CD4-positive, alpha-beta T cell treated with Interleukin-6 at 100 ng/mL for 8 hours (primary cell): ENCODE measurements around the gene MAP3K5.
A peak's percentile ranks its signal among the peaks of the same experiment; 100 is the strongest.

Source experiments
- DNase-seq: peaks from one replicate; pipeline ENCODE4 v3.0.0-alpha.2; 2020; ENCODE audit warnings: mixed read lengths, low spot score

The MAP3K5 gene

DNA sequence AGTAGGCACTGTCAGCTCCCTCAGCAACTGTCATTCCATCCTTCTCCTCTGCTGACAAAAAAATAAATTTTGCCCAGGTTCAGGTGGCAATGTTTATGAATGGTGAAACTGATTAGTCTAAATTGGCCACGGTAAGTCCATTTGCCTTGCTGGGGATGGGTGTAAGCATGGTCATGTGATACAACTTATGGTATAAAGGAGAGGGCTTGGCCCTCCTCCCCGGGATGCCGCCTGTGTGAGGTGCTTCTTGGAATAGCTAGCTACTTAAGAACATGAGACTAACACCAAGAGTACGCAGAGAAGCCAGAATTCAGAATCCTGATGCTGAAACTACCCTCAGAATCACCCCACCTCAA lies 147.7 kb downstream of the MAP3K5 start:
- DNase-seq = no peak

DNA sequence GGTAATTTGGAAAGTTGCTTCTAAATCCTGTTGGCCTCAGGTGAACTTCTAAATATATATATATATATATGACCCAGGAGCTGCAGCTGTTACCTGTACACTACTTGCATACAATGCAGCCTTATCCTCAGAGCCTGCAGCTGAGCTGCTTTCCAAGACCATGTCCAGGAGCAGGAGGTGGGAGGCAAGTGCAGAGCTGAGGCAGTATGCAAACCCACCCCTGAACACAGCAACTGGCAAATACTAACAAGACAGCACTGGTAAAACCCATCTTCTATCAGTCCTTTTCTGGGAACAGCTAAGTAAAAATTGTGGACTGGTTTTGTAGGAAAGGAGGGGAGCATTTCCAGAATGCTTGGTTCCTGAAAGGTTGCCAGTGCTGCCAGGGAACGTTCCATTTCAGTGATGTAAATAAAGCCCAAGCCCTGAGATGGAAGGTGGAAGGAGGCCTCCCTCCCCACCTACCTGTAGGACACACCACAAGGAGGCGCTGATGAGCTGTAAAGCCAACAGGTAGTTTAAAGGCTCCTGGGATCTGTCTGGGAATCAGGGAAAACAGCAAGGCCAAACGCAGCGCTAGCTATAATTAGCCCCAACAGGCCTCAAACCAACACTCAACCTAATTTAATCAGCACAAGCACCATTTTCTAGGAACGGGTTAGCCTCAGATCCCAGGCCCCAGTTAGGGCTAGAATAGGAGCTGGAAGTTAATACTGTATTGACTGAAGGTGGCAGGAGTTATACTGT lies 148.3 kb downstream of the MAP3K5 start:
- DNase-seq = peak; percentile 71

DNA sequence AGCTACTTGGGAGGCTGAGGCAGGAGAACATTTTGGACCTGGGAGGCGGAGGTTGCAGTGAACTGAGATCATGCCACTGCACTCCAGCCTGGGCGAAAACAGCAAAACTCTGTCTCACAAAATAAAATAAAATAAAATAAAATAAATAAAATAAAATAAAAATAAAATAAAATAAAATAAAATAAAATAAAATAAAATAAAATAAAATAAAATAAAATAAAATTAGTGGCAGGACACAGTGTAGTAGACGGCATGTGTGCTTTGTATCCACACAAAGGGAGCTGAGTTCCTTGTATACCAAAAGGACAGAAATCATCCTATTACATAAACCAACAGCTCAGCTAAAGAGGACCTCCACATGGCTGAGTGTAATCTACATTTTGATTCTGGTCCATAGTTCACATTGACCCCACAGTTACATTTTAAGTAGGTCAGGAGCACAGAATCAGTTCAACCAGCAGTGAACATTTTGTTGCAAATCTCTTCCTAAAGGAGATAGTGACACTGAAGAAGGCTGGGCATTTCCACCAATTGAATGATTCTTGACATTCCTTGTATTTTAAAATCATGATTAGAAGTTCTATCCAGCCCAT lies 150.3 kb downstream of the MAP3K5 start:
- no peak for DNase-seq

DNA sequence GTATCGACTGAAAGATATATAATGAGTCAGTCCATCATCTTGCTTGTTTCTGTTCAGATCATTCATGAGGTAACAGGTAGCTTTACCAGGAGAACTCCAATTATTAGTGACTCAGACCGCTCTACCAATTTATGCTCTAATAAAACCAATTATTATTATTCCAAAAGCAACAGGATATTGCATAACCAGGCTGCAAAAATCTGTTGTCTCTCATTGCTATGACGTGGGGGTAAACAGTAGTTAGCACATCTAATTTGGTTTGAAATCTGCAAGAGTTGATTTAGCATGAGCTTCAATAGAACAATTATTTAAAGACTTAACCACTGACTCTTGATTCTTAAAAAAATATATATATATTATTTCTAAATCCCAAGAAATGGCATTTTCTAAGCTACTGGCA lies 151.1 kb downstream of the MAP3K5 start:
- DNase-seq = no peak

DNA sequence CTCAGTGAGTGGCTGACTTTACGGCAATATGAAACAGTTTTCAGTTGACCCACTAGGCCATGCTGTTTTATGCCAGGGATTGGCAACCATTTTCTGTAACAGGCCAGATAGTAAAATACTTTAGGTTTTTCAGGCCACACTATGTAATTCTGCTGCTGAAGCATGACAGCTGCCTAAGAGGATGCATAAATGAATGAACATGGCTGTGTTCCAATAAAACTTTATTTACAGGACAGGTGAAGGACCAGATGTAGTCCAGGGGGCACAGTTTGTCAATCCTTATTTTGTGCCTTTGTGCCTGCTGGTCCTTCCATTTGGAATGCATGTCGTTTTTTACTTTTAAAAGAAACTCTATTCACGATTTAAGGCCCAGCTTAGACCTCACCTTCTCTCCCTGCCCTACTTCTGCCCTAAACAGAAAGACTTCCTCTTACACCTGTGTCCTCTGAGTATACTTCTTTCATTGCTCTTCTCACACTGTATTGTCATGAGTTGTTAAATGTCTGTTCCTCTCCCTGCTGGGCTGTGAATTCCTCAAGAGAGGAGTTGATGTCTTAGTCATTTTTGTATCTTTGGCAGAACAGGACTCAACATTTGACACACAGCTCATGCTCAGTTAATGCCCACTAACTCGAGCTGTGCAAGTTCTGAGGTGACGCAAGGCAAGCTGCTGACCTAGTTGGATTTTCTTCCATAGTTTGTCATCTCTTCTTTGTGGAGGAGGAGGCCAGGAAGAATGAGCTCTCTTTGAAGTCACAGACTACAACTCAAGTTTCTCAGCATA lies 152.0 kb downstream of the MAP3K5 start:
- DNase-seq = no peak

DNA sequence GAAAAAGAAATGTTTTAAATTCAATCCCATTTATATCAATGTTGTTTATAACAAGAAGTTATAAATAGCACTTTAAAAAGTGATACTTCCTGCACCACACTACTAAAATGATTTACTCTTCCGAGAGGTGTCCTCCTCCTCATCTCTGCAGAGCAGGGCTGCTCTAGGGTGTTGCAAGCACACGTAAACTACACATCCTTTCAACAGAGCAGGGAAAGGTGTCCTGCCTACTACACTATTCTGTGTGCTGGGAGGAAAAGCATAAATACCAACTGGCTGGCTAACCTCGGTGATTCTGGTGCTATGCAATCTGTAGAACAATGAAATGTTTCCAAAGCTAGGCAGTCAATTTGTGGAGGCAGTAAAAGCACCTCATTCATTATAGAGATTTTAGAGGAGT lies 152.6 kb downstream of the MAP3K5 start:
- DNase-seq = no peak

DNA sequence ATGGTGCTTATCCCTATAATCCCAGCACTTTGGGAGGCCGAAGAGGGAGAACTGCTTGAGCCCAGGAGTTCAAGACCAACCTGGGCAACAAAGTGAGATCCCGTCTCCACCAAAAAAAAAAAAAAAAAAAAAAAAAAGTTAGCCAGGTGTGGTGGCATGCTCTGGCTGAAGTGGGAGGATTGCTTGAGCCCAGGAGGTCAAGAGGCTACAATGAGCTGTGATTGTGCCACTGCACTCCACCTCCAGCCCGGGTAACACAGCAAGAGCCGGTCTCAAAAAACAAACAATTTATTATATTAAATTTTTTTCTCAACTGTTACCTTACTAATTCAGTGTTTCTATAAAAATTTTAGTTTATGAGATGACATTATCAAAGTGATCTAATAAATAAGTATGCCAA lies 156.7 kb downstream of the MAP3K5 start:
- DNase-seq = no peak

DNA sequence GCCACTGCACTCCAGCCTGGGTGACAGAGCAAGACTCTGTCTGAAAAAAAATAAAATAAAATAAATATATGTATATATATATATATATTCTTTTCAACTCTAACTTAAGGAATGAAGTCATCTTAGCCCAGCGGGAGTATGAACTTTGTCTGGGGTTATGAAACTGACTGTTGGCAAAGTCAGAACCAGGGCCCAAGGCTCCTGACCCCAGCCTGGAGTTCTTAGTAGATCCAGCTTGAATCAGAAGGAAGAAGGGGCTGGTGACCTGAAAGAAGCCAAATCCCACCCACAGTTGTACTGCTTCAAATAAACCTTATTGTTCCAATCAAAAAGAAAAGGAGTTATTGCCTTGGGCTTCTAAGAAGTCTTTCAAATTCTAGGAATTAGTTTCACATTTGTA lies 158.9 kb downstream of the MAP3K5 start:
- no peak for DNase-seq

DNA sequence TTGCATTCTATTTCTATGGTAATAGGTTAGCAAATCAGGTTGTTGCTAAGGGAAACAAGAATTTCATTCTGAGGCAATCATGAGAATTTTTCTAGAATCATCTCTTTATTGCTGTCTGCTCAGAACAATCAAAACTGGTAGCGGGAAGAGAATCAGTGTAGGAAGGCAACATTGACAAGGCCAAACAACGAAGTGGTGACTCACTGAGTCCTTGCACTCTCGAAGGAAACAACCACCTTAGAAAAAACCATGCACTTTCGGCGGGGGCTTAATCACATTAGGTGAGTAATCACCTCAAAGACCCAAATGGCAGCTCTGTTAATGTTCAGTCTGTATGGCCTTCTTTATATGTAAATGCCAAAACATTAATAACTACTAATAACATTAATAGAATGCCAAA lies 163.3 kb downstream of the MAP3K5 start:
- DNase-seq = no peak

DNA sequence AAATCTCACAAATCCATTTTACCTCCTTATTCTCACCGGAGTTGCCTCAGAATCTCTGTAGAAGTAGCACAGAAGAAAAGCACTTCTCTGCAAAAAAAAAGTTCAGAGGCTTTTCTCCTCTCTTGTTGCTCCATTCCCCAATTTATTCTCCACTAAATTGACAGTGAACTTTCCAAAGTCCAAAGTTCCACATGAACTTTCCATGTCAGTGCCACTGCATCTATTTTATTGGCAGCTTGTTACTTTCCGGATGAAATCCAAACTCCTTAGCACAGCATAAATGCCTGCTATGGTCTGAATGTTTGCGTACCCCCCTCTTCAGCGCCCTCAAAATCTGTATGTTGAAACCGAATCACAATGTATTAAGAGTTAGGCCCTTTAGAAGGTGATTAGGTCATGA lies 165.1 kb downstream of the MAP3K5 start:
- DNase-seq = no peak

DNA sequence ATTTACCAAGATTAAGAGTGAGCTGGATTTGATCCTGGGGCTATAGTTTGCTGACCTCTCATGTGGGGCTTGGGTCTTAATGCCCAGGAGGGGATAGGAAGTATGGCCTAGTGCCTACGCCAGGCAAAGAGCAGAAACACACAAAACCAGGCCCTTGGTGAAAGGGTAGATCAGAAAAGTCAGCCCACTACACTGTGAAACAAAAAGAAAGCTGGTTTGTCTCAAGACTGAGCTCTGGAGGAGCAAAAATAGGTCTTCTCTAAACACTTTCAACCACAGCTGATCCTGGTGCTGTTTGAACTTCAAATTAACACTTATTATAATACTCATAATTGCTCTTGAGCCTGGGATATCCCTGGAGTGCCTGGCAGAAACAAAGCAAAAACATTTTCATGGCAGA lies 167.0 kb downstream of the MAP3K5 start:
- DNase-seq = no peak

DNA sequence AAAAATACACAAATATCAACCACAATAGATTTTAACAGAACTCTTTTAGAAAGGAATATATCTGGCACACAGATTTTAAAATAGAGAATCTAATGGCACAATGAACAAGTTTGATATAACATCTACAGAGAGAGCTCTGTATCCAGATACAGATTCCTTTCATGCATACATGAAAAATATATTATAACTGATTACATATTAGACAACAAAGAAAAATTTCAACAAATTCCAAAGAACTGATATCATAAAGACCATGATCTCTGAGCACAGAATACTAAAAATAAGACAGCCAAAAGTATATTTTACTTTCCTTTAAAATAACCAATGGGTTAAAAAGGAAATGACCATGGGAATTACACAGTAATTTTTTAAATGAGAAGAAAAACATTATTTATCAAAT lies 167.9 kb downstream of the MAP3K5 start:
- DNase-seq = no peak

DNA sequence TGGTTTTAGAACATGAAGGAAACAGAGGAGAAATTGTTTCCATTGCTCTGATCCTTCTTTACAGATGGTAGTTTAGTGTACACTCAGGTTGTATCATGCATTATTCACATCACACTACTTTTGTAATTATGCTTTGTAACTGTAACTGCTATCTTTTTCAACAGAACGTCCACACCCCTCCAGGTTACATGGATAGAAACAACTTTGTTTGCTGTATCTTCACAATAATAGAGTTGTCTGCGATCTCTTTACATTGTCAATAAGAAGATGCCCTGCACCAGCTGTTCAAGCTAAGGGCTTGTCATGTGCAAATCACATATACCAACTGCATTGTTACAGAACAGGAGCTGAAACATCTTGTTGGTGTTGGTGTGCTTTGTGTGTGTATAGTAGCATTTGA lies 174.2 kb downstream of the MAP3K5 start:
- DNase-seq = no peak

DNA sequence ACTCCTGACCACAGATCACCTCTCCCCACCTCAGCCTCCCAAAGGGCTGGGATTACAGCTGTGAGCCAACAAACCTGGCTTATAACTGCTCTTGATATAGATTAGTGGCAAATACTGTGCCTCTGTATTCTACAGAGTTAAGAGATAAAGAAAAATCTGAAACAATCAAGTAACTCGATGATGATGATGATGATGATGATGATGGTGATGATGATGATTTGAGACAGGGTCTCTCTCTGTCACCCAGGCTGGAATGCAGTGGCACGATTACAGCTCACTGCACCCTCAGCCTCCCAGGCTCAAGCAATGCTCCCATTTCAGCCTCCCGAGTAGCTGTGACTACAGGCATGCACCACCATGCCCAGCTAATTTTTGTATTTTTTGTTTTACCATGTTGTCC lies 175.8 kb downstream of the MAP3K5 start:
- no peak for DNase-seq

DNA sequence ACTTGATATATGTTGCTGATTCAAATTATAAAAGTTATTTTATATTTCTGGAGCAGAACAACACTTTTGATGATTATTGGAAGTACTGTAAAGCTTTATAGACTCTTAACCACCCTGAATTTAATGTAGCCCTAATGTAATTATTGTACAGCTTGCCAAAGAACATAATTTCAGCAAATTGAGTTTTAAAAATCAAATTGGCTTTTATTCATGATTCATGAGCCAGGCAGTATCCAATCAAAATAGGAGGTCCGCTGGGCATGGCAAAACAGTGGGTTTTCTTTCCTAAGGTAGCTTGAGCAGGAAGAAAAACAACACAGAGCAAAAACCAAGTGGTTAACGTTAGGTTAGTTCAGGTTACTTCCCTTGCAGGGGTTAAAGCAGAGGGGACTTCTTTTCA lies 177.3 kb downstream of the MAP3K5 start:
- no peak for DNase-seq

DNA sequence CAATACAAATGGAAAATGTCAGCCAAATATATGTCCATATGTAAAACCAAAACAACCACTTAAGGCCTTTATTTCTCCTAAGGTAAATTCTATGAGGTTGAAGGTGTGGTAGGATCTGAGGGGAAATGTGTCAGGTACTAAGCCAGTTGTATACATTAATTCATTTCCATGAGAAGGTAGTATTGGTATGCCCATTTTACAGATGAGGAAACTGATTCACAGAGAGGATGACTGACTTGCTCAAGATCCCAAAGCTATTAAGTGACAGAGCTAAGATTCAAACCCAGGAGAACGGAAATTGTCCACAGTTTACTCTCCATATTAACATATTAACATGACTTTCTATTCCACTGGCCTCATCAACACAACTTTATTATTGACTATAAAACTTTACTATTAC lies 177.9 kb downstream of the MAP3K5 start:
- DNase-seq = no peak

DNA sequence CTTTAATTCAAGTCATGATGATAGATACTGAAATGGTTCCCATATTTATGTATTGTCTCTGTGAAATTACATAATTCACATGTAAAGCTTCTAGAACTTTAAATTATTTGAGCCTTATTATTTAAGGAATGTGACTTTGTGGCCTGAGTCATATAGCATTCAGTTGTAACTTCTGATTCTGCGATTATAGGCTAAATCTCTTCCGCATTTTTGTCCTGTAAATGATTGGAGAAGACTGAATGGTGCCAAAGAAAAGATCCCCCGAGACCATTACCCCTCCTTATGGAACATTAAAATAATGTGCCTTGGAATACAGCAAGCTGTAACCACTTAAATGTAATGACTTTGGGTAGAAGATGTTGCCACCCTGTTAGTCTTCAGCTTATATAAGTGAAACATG lies 178.8 kb downstream of the MAP3K5 start:
- DNase-seq = no peak

DNA sequence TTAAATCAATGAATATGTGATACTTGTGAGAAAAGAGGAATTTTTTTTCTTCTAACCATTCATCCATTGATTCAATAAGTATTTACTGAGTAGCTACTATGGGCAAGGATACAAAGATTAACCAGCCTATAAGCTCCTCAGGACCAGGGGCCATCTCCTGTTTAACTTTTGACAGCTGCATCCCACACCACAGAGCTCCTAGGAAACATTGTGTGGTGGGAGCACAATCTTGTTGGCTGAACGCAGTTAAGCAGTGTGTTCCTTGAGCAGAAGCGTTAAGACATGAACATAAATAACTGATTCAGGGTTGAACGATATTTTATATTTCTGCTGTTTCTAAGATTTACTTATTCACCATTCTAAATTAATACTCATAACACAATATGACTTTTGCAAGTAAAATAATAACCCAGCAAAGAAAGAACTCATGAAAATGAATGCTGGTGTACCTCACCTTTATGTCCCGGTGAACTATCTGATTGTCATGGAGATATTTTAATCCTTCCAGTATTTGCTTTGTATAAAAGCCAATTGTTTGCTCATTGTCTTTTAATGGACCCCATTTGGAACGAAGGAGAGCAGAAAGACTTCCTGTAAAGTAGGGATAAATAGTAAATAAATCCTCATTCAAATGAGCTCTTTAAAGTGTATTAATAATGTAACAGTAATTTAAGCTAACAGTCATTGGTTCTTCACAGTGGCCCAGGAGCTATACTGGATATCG lies 179.4 kb downstream of the MAP3K5 start:
- no peak for DNase-seq

DNA sequence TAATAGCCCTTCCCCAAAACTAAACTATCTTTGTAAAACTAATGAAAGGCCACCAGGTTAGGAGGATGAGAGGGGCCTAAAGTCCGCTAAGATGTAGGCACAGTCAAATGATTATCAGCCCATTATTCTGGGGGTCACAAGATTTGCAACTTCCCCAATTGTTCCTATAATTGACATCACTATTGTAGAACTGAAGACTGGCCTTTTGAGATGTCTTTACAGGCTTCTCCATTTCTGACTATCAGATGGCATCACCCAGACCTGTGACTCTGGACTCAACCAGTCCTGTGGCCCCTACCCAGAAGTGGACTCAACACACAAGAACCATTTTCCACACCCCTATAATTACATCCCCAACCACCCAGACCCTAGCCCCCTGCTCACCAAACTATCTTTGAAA lies 180.5 kb downstream of the MAP3K5 start:
- DNase-seq = no peak

DNA sequence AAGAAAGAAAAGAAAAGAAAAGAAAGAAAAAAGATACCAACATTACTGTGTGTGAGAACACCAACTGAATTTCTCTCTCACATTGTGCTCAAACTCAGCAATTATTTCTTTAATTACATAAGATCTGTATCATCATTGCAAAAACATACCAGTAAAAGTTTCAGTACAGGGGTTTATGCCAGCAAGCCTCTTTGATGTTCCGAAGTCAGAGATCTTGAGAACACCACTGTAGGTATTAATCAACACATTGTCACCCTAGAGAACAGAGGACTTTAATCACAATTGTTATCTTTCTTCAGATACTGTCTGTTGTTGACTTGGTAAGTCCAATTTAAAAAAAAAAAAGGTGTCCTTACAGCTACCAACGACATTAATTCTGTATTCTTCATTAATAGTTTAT lies 181.1 kb downstream of the MAP3K5 start:
- DNase-seq = no peak

DNA sequence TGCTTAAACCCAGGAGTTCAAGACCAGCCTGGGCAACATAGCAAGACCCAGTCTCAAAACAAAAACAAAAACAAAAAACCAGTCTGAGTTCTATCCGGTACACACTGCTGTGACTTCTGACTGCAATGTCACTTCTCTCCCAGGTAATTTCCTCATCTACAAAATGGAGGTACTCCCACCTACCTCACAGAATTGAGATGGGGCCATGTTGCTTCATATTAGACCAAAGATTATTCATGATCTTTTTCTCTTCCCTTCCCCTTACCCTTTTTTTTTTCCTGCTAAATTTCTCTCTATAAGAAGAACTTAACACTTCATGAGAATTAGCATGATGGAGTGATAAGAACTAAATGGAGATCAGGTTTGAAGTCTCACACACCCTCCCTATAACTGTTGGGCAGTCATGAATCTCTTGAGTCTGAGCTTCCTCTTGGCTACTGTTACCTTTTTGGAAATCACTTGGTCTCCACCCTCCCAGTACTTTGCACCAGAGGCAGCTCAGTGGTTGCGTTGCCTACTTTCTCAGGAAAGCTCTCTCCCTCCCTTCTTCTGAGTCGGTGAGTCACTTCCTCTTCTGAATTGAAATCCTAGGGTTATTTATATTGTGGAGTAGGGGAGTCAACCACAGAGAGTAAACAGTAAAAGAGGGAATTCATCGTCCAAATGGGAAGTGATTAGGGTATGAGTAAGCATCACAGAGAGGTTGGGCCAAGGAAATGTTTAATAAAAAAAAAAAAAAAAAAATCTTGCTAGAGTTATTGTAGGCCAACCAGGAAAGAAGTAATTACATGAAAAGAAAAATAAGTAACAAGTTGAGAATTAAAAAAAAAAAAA lies 182.2 kb downstream of the MAP3K5 start:
- no peak for DNase-seq

DNA sequence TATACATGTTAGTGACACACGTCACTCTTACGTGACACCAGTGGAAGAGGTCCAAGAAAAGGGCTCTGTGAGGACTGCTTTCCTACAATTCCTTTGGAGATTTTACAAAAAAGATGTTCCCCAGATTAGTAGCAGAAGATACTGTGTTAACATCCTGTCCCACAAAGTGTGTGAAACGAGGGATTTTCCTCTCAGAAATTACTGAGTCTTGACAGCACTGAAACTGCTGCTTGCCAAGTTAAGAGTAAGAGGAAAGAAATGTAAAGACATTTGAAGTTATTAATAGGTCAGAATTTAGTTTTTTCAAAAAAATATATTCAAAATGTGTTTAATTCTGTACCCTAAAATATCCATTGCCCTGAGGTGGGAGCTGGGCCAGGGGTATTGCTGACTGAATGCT lies 183.3 kb downstream of the MAP3K5 start:
- no peak for DNase-seq
